ENCODE measurements around the gene DES.
"Not testable (repeated sequence)": the region's sequence is repeated elsewhere in the genome, so short reads cannot be mapped to it uniquely, and the experiment has no call there.

The DES gene

DNA sequence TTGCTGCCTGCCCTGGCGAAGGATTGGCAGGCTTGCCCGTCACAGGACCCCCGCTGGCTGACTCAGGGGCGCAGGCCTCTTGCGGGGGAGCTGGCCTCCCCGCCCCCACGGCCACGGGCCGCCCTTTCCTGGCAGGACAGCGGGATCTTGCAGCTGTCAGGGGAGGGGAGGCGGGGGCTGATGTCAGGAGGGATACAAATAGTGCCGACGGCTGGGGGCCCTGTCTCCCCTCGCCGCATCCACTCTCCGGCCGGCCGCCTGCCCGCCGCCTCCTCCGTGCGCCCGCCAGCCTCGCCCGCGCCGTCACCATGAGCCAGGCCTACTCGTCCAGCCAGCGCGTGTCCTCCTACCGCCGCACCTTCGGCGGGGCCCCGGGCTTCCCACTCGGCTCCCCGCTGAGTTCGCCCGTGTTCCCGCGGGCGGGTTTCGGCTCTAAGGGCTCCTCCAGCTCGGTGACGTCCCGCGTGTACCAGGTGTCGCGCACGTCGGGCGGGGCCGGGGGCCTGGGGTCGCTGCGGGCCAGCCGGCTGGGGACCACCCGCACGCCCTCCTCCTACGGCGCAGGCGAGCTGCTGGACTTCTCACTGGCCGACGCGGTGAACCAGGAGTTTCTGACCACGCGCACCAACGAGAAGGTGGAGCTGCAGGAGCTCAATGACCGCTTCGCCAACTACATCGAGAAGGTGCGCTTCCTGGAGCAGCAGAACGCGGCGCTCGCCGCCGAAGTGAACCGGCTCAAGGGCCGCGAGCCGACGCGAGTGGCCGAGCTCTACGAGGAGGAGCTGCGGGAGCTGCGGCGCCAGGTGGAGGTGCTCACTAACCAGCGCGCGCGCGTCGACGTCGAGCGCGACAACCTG lies at the start of gene DES:
Gene DES (plus strand): TSS at position 223 of the 857 bp plus-strand sequence. CDS start 86 bp downstream, at position 309.
- DNase-seq (ENCODE audit: low spot score) = no peak

DNA sequence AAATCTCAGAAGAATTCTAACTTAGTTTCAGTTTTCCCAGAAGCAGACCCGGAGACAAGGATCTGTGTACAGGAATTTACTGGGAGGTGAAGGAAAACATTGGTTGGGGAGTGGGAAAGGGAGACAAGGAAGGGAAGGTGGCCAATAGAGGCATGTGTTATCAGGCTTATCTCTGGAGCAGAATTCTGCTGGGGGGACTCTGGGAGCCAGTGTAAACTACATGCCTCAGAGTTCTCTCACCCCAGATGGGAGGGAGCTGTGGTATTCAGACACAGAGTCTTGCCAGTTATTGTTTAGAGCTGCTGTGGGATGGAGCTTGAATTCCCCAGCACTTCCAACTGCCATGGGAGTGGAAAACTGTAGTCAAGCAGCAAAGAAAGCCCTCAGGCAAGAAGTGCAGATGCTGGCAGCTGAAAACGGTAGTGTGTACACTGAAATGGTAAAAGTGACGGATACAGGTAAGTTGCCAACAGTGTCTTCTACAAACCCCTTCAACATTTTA lies 49.4 kb upstream of the DES start:
- DNase-seq (ENCODE audit: low spot score) = no peak

DNA sequence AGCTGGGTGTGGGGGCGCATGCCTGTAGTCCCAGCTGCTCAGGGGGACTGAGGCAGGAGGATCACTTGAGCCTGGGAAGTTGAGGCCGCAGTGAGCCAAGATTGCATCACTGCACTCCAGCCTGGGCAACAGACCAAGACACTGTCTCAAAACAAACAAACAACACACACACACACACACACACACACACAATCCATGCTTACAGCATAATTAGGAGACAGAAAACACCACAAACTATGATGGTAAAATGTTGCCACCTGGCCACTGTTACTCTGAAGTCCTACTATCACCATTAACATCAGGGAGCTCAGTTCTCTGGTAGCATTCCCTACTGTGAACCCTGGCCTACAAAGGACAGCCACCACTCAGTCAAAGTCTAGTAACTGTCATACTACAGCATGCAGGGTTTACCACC lies 48.7 kb upstream of the DES start:
- no peak for DNase-seq (ENCODE audit: low spot score)

DNA sequence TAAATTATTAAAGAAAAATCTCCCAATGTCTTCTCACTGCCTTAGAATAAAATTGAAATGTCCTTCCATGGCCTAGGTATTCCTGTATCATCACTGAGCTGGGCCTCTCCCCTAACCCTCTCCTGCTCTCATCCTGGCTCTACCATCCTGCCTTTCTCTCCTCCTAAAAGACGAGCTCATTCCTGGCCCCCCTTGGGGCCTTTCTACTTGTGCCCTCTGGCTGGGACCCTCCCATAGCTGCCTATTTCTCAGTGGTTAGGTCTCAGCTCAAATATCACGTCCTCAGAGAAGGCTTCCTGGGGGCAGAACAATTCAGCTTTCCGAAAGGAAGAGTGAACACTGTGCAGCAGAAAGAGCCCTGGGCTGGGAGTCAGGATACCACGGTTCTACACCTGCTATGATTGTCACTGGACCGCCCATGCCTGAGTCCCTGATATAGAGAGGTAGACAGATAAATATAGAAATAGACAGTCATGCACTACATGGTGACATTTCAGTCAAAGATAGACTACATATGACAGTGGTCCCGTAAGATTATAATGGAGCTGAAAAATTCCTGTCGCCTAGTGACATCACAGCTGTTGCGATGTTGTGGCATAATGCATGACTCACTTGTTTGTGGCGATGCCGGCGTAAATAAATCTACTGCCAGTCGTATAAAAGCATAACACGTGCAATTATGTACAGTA lies 39.9 kb upstream of the DES start:
- no peak for DNase-seq (ENCODE audit: low spot score)

DNA sequence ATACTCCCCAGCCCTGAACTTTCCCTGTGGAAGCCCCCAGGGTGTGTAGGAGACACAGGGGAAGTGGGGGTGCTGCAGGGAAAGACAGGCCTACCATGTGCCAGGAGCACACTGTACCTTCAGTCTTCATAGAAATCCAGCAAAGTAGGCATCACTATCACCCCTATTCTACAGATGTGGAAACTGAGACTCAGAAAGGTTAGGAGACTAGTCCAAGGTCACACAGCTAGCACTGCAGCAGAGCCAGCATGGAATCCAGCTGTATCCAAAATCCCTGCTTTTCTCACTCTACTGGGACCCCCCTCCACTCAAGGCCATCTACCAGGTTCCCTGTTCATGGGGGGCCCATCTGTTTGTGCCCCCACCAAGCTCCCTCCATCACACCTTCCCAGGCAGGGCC lies 37.3 kb upstream of the DES start:
- DNase-seq (ENCODE audit: low spot score) = no peak

DNA sequence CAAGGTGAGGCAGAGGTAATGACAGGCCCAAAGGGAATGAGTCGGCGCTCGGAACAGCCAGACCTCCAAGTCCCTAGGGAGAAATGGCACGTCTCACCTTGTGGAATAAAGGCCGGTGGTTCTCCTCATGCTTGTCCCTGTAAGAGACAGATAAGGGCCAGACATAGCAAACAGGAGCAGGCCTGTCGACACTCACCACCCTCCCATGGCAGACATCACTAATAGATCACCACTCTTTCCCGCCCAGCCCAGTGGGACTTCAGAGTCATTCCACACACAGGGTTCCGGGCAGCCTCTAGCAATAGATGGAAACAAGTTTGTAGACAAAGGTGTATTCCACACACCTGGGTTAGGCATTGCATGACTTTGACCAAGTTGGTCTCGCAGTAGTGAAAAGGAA lies 36.7 kb upstream of the DES start:
- DNase-seq (ENCODE audit: low spot score) = no peak

DNA sequence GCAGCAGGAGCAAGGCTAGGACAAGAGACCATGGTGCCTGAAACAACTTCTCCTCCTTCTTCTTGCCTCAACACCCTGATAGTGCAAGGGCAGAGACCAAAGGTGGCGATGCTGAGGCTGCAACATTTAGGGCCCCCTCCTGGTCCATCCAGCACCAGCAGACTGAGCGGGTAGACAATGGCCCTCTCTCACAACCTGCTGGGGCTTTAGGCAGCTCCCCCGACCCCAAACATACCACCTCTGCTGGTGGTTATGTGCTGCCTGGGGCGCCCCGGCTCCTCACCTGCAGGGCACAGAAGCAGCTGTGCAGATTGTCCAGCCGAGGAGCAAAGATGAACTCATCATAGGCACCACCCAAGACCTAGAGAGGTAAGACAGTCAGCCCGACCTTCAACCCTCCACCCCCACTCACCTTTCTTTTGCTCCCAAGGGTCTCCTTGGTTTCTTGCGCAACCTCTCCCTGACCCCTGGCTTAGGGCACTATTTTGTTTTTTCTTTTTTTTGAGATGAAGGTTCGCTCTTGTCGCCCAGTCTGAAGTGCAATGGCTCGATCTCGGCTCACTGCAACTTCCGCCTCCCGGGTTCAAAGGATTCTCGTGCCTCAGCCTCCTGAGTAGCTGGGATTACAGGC lies 34.0 kb upstream of the DES start:
- no peak for DNase-seq (ENCODE audit: low spot score)

DNA sequence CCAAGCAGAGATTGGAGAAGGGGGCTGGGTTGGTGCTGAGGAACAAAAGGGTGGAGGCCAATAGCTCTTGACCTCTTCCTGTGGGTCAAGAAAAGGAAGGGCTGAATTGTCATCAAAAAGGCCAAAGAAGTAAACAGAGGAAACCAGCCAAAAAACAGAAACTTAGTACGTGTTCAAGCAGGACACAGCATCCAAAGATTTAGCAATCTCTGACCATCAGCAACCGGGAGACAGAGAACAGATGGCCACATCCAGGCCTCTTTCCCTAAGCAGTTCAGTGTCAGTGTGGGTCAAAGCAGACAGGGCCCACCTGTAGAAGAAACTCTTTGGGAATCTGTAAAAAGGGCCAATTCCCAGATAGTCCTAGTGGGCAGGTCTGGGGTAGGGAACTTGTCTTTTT lies 33.3 kb upstream of the DES start:
- DNase-seq (ENCODE audit: low spot score) = no peak

DNA sequence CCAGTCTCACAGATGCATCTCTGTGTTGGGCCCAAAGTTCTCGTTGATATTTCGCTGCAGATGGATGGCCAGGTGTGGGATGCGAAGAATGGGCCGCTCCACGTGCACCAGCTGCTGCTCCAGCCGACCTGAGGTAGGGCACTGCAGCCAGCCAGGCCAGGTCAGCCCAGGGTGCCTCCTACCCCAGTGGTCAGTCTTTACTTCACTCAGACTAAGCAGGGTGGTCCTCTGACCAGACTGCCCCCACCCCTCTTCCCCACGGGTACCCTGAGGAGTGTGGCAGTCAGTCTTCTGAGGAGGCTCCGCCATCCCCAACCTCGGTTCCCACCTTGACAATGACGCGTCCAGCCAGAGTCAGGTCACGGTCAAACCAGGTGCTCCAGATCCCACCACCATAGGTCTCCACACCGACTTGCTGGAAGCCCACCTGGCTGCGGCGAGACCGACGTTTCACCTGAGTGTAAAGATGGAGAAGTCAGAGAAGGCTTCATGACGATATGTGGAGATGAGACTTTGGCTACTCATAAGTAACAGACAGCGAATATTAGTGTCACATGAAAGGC lies 32.1 kb upstream of the DES start:
- no peak for DNase-seq (ENCODE audit: low spot score)

DNA sequence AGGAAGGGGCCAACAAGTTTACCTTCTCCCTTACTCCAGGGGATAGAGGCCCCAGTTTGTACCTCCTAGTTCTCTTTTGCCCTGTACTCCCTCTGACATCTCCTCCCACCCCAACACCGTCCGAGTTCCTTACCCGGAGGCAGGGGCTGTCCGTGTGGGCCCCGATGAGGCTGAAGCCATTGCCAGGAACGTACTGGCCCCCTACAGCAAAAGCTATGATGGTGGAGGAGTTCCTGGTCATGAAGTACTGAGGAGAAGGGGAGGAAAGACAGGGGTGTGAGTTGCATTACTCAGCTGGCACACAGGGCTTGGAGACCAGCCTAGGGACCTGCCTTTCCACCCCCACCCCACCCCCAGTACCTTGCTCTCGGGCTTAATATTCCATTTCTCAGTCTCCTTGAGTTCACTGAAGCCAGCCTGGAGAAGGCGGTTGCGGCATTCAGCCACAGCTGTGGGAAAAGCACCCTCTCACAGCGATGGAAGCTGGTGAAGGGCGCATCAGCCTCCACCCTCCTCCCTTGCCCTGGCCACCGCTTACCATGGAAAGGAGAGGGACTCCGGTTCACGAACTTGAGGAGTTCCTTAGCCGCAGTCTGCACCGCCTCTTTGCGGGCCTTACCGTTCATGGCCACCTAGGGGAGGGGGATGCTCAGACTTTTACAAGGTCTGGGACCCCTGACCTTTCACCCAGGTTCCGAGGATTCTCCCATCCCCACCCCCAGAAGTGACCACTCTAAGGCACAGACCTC lies 31.5 kb upstream of the DES start:
- DNase-seq (ENCODE audit: low spot score) = peak; percentile 15

DNA sequence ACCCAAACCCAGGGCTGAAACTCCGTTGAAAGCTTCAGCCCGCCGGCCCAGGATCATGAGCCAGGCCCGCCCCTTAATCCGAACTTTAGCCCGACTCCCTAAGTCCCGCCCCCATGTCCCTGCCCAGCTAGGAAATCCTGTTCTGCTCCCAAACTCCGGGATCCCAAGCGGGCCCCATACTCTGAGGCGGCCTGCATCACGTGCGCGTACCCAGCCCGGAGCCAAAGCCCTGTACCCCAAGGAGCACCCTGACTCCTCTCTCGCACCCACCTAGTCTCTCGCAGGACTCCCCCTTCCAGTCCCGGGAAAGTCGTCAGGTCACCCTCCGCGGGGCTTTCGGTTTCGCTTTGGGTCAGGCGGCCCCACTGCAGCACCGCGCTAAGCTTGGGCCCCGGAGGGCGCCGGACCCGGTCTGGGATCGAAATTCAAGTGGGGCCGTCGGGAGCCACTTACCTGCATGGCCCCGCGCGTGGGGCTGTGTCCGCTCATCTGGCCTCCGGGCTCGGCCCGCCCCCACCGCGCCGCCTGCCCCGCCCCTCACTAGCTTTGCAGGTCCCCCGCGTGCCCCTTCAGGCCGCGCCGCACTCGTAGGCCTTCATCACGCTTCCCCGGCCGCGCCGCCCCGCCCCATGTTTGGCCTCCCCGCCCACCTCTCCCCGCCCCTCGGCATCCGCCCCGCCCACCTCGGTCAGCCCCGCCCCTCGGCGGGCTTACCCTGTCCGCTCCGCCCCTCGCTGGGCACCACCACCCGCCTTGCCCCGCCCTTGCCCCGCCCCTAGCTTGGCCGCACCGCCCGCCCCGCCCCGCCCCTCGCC lies 30.7 kb upstream of the DES start, which contains the start of gene DNPEP:
Gene DNPEP (minus strand): TSS at position 607 of the 815 bp plus-strand sequence. CDS start 118 bp downstream, at position 489.
- DNase-seq (ENCODE audit: low spot score) = peak; percentile 94

DNA sequence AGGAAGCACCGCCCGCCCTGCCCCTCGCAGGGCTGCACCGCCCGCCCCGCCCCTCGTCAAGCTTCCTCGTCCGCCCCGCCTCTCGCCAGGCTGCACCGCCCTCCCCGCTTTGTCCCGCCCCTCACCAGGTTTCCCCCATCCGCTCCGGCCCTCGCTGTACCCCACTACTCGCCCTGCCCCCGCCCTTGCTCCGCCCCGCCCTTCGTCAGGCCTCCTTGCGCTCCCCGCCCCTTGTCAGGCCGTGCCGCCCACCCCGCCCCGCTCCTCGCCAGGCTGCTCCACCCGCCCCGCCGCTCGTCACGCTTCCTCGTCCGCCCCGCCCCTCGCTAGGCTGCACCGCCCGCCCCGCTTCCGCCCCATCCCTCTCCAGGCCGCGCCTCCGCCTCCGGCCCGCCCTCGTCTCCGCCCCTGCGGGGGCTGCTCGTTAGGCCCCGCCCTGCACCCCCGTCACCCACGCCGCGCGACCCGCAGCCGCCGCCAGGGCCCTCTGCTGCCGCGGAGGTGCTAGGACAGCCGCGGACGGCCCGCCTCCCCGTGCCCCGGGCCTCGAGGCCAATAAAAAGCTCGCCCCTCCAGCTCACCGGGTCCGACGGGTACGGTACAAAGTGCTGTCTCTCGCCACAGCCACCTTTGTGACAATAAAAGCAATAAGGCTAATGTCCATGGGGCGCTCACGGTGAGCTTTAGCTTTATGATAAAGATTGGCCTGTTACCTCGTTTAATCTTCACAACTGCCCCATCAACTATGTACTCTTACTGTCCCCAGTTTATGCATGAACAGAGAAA lies 29.9 kb upstream of the DES start:
- peak; percentile 96 for DNase-seq (ENCODE audit: low spot score)

DNA sequence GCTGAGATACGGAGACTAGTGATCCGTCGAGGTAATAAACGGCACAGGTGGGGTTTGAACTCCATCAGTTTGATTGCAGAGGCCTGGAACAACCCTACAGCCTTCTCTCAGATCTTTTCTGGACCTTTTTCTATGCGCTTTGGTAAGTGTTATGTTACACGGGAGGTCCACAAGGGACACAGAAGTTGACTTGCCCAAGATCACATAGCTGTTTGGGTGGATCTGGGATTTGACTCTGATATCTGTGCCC lies 29.3 kb upstream of the DES start:
- DNase-seq (ENCODE audit: low spot score) = no peak

DNA sequence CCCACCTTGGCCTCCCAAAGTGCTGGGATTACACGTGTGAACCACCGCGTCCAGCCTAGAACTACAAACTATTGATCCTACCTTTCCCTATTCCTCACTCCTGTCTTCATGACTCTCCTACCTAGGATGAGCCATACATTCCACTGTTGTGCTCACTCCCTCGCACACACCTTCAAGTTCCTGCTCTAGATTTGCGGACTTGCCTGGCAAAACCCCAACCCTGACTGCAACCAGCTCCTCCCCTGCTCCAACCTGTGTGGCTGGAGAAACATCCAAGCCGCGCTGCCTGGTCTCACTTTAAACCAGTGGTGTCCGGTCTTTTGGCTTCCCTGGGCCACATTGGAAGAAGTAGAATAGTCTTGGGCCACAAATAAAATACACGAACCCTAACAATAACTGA lies 25.4 kb upstream of the DES start:
- DNase-seq (ENCODE audit: low spot score) = no peak

DNA sequence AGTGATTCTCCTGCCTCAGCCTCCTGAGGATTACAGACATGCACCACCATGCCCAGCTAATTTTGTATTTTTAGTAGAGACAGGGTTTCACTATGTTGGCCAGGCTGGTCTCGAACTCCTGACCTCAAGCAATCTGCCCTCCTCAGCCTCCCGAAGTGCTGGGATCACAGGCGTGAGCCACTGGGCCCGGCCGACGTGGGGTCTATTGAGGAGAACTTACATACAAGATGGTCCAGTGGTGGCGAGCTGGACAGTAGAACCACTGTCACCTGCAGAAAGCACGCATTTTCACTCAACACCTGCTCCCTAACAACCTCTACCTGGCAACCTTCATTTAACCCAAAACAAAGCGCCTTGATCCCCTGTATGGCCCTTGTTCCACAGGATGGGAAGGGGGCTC lies 23.1 kb upstream of the DES start:
- not testable (repeated sequence) for DNase-seq (ENCODE audit: low spot score)

DNA sequence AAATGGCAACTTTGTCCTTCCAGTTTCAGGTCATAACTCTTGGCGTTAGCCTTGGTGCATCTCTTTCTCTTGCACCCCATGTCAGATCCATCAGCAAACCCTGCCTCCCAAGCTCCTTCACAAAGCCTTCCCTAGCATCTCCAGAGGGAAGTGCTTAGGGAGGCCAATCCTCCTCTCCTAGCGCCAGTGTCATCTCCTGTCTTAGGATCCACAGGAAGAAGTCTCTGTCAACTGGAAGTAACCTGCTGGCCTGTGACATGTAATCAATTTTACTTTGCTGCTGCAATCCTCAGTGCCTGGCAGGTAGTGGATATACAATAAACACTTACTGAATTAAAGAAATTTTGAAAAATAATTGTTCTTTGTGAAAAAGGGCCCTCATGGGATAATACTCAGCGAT lies 22.6 kb upstream of the DES start:
- DNase-seq (ENCODE audit: low spot score) = no peak

DNA sequence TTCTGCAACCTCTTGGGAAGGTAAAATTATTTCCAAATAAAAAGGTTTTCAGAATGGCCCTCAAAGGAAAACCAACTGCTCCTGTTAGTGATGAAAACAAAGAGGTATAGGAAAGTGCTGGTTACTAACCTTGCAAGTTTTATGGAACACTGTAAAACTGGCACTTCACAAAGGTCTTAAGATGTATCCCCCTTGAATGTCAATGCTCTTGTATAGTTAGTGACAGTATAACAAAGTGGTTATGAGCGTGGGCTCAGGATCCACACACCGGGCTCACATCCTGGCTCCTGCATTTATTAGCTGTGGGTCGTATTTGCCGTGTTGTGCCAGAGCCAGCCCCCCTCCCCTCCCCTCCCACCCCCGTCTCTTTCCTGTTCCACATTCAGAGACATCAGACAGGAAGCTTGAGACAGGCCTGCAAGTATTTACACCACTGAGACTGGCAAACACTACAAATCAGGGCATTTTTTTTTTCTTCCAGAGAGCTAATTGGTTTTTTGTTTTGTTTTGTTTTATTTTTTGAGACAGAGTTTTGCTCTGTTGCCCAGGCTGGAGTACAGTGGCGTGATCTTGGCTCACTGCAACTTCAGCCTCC lies 21.2 kb upstream of the DES start:
- no peak for DNase-seq (ENCODE audit: low spot score)

DNA sequence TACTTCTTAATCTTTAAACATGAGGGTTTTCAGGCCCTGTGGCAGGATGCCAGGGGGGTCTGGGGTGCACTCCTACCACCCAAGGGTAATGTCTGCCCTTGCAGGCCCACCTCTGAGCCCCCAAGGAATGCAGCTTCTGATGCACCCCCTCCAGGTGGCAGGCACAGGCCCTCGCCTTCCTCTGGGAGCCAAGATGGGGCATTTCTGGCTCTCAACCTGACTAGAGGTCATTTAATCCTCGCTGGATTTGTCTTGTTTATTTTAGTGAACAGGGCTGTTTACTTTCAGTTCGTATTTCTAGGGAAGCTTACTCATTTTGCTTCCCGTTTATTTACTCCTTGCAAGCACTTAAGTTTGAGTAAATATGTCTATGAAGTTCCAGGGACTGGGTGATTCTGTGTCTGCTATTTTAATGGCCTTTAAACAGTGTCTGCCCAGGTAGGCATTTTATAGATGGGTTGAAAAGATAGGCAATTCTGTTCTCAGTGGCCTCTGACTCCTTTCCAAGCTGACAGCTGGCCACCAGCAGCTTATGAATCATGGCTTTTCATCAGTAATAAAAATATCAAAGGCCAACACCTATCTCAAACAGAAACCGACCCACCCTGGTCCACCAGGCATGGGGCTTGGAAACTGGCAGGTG lies 19.3 kb upstream of the DES start:
- DNase-seq (ENCODE audit: low spot score) = no peak

DNA sequence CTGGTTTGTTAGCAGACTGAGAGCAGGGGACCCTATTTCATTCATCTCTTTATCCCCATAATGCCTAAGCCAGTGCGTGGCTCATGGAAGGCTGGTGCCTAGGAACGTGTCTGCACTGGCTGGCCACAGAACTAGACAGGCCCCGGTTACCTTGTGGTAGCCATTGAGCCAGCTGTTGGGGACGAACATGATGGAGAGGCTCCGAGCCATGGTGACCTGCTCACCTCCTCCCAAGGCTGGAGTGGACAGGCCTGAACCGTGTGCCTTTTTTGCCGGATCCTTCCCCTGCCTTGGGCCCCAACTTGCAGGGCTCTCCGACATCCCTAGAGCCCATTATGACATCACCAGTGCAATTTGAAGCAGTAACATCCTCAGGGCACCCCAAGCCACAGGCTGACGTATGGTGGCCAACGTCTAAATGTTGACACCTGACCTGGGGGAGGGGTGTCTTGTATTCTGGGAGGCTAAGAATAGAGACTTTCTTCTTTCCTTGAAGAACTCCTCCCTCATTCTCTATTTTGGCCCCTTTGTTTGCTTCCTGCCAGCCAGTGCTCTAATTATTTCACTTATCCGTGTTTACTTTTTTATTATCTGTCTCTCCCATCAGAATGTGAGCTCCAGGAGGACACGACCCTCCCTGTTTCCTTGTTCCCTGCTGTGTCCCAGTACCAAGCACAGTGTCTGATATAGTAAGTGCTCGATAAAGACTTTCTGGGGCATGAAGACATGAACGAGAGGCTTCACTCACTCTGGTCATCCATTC lies 18.3 kb upstream of the DES start:
- no peak for DNase-seq (ENCODE audit: low spot score)
